ENCODE results near the gene AQP12A.

The AQP12A gene

GRCh38 chr2:240722796-240723735 lies 31.4 kb downstream of the AQP12A start:
- TF ChIP-seq, protein P1, sequence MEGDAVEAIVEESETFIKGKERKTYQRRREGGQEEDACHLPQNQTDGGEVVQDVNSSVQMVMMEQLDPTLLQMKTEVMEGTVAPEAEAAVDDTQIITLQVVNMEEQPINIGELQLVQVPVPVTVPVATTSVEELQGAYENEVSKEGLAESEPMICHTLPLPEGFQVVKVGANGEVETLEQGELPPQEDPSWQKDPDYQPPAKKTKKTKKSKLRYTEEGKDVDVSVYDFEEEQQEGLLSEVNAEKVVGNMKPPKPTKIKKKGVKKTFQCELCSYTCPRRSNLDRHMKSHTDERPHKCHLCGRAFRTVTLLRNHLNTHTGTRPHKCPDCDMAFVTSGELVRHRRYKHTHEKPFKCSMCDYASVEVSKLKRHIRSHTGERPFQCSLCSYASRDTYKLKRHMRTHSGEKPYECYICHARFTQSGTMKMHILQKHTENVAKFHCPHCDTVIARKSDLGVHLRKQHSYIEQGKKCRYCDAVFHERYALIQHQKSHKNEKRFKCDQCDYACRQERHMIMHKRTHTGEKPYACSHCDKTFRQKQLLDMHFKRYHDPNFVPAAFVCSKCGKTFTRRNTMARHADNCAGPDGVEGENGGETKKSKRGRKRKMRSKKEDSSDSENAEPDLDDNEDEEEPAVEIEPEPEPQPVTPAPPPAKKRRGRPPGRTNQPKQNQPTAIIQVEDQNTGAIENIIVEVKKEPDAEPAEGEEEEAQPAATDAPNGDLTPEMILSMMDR (conservative IDR thresholded peaks at IDR 0.05; ENCODE audit: low read depth, low read length) = no peak
- no peak overlapping the region for H3K4me3 ChIP-seq (ENCODE audit: low read length)
- DNase-seq (ENCODE audit: low read depth) = no peak

- no peak for DNase-seq (ENCODE audit: low read depth)
- TF ChIP-seq, protein P1 (conservative IDR thresholded peaks at IDR 0.05; ENCODE audit: low read depth, low read length) = no peak
- no peak overlapping the region for H3K4me3 ChIP-seq (ENCODE audit: low read length)
Measured at GRCh38 chr2:240723851-240724250, 32.2 kb downstream of the AQP12A start.

- H3K4me3 ChIP-seq (ENCODE audit: low read length) = no peak overlapping the region
- TF ChIP-seq, protein P1 (conservative IDR thresholded peaks at IDR 0.05; ENCODE audit: low read depth, low read length) = no peak
- DNase-seq (ENCODE audit: low read depth) = no peak
Measured at GRCh38 chr2:240724431-240724830, 32.8 kb downstream of the AQP12A start.

DNA sequence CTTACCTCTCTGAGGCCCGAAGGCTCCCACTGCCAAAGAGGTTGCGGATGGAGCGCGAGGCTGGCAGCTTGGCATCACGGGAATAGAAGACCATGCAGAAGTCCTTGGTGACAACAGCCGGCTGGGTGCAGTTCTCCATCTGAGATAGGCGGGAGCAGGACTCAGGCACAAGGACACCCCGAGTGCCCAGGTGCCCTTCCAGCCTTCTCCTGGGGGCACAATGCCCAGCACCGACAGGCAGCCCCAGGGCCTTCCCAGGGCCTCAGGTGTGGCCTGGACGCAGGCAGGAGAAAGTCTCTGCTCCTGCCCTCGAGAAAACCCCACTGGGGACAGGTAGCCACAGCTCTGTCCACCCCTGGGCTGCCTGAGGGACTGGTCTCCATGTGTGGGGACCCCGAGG lies 33.6 kb downstream of the AQP12A start:
- TF ChIP-seq, protein P1 (conservative IDR thresholded peaks at IDR 0.05; ENCODE audit: low read depth, low read length) = no peak
- no peak overlapping the region for H3K4me3 ChIP-seq (ENCODE audit: low read length)
- no peak for DNase-seq (ENCODE audit: low read depth)

DNA sequence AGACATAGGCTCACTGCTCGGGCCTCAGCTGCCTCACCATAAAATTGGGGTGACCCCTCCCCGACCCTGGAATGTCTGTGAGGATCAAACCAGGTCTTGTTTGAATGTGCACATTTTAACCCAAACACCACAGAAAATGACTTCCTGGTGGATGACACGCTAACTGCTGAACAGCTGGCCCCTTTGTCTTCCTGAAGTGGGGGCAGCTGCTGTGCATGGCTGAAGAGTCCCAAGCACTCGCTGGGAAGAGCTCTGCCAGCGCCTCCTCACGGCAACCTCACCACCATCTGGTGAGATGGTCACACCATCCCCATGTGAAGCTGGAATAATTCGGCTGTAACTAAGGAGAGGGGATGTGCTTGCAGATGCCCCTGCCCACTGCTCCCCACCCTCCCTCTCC lies 34.0 kb downstream of the AQP12A start:
- H3K4me3 ChIP-seq (ENCODE audit: low read length) = no peak overlapping the region
- TF ChIP-seq, protein P1 (conservative IDR thresholded peaks at IDR 0.05; ENCODE audit: low read depth, low read length) = no peak
- no peak for DNase-seq (ENCODE audit: low read depth)

DNA sequence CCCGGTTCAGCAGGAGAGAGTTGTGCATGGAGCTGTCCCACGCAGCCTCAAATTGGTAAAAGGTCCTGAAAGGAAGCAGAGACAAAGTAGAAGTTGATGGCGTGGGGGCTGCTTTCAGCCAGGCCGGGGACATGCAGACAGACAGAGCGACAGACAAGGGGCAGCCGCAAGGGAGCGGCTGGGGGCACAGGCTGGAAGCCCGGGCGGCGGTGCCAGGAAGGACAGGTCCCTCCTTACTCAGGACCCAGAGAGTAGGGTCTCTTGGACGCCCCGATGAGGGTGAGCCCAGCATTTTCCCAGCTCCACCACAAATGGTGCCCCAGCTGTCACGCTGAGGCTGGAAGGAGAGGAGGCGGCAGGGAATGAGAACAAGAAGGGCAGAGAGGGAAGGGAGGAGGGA lies 35.2 kb downstream of the AQP12A start:
- H3K4me3 ChIP-seq (ENCODE audit: low read length) = no peak overlapping the region
- TF ChIP-seq, protein P1 (conservative IDR thresholded peaks at IDR 0.05; ENCODE audit: low read depth, low read length) = no peak
- no peak for DNase-seq (ENCODE audit: low read depth)

GRCh38 chr2:240727439-240727838 lies 35.8 kb downstream of the AQP12A start:
- H3K4me3 ChIP-seq (ENCODE audit: low read length) = no peak overlapping the region
- TF ChIP-seq, protein P1 (conservative IDR thresholded peaks at IDR 0.05; ENCODE audit: low read depth, low read length) = no peak

More at GRCh38 chr2:240727439-240727838, 35.8 kb downstream of the AQP12A start:
- no peak for DNase-seq (ENCODE audit: low read depth)
